Renal cortex interstitium (tissue), 15 donors: Measurements from ENCODE around the gene METTL21A. TPM values are rescaled to one million over a fixed set of nuclear protein-coding genes. Genes with fewer than 3 reads are reported as not detected.
"Not testable (repeated sequence)": the region's sequence is repeated elsewhere in the genome, so short reads cannot be mapped to it uniquely, and the experiment has no call there.

Source experiments
- DNase-seq, 11 donors: peaks; one replicate each; pipeline ENCODE4 v3.0.0-alpha.2; 2013; ENCODE audit warnings: low read depth in 9 of 11, low spot score in 4 of 11; ENCODE audit errors: extremely low read depth in 1 of 11
- long read RNA-seq, 16 experiments: transcript quantifications; one replicate each; lab custom pipeline, GENCODE V29; 2026
- polyA plus RNA-seq, 3 donors: library from polyadenylated mRNA; unstranded; fragments of 120-200 nt; gene quantifications; one replicate each; pipeline ENCODE4 v1.2.1, GENCODE V29; 2013; ENCODE audit not compliant: insufficient read length in 3 of 3

The METTL21A gene
- 10 to 100 TPM; 29.5 to 32.5 (median 30.9) TPM for polyA plus RNA-seq
- long read RNA-seq, donor 1, full-length matches to known transcripts = 11 of 11 reads
- long read RNA-seq, donor 1, partial matches to known transcripts = 0 of 11 reads
- long read RNA-seq, donor 1, other reads (novel, unspliced or antisense) = 0 of 11 reads
- long read RNA-seq, donor 2, partial matches to known transcripts = 12 of 14 reads
- long read RNA-seq, donor 2, other reads (novel, unspliced or antisense) = 0 of 14 reads
- long read RNA-seq, donor 3, full-length matches to known transcripts = 8 of 14 reads
- long read RNA-seq, donor 3, partial matches to known transcripts = 6 of 14 reads
- long read RNA-seq, donor 3, other reads (novel, unspliced or antisense) = 0 of 14 reads
- long read RNA-seq, donor 4, full-length matches to known transcripts = 10 of 10 reads
- long read RNA-seq, donor 4, partial matches to known transcripts = 0 of 10 reads
- long read RNA-seq, donor 4, other reads (novel, unspliced or antisense) = 0 of 10 reads
- long read RNA-seq, donor 5 = 0 reads
- long read RNA-seq, donor 6, full-length matches to known transcripts = 8 of 20 reads
- long read RNA-seq, donor 6, partial matches to known transcripts = 12 of 20 reads
- long read RNA-seq, donor 6, other reads (novel, unspliced or antisense) = 0 of 20 reads
- long read RNA-seq, donor 7, full-length matches to known transcripts = 11 of 11 reads
- long read RNA-seq, donor 7, partial matches to known transcripts = 0 of 11 reads
- long read RNA-seq, donor 7, other reads (novel, unspliced or antisense) = 0 of 11 reads
- long read RNA-seq, donor 8, transcript METTL21A-213 (2 exons, 1,611 nt) = major isoform, 6 of 23 reads
- long read RNA-seq, donor 8, partial matches to known transcripts = 10 of 23 reads
- long read RNA-seq, donor 8, other reads (novel, unspliced or antisense) = 0 of 23 reads
- long read RNA-seq, donor 9, full-length matches to known transcripts = 11 of 30 reads
- long read RNA-seq, donor 9, partial matches to known transcripts = 19 of 30 reads
- long read RNA-seq, donor 9, other reads (novel, unspliced or antisense) = 0 of 30 reads
- long read RNA-seq, donor 10, full-length matches to known transcripts = 8 of 66 reads
- long read RNA-seq, donor 10, partial matches to known transcripts = 58 of 66 reads
- long read RNA-seq, donor 10, other reads (novel, unspliced or antisense) = 0 of 66 reads
- long read RNA-seq, donor 11, full-length matches to known transcripts = 8 of 8 reads
- long read RNA-seq, donor 11, partial matches to known transcripts = 0 of 8 reads
- long read RNA-seq, donor 11, other reads (novel, unspliced or antisense) = 0 of 8 reads
- long read RNA-seq, donor 12, partial matches to known transcripts = 0 of 3 reads
- long read RNA-seq, donor 12, other reads (novel, unspliced or antisense) = 0 of 3 reads
- long read RNA-seq, donor 13, full-length matches to known transcripts = 26 of 32 reads
- long read RNA-seq, donor 13, partial matches to known transcripts = 6 of 32 reads
- long read RNA-seq, donor 13, other reads (novel, unspliced or antisense) = 0 of 32 reads
- long read RNA-seq, donor 14, partial matches to known transcripts = 6 of 10 reads
- long read RNA-seq, donor 14, other reads (novel, unspliced or antisense) = 0 of 10 reads
- long read RNA-seq, donor 15, full-length matches to known transcripts = 4 of 4 reads
- long read RNA-seq, donor 15, partial matches to known transcripts = 0 of 4 reads
- long read RNA-seq, donor 15, other reads (novel, unspliced or antisense) = 0 of 4 reads
- long read RNA-seq, donor 16, full-length matches to known transcripts = 27 of 35 reads
- long read RNA-seq, donor 16, partial matches to known transcripts = 8 of 35 reads
- long read RNA-seq, donor 16, other reads (novel, unspliced or antisense) = 0 of 35 reads

- peak; percentile 47 to 80 (median 72) for DNase-seq
These were observed at the start of gene METTL21A for GRCh38 chr2:207625014-207625907. METTL21A (minus strand) TSS chr2:207625394; CDS start chr2:207624375, 1,019 bp downstream.

GRCh38 chr2:207674826-207675225 lies 49.6 kb upstream of the METTL21A start:
- no peak for DNase-seq

- no peak for DNase-seq
These were observed 49.1 kb upstream of the METTL21A start for GRCh38 chr2:207674266-207674774.

GRCh38 chr2:207673431-207673830 lies 48.2 kb upstream of the METTL21A start:
- DNase-seq = no peak

GRCh38 chr2:207670887-207671286 lies 45.7 kb upstream of the METTL21A start:
- no peak for DNase-seq

GRCh38 chr2:207663870-207664545 lies 38.8 kb upstream of the METTL21A start:
- DNase-seq = no peak

- no peak for DNase-seq
These were observed 37.0 kb upstream of the METTL21A start for GRCh38 chr2:207662203-207662602.

GRCh38 chr2:207660994-207661393 lies 35.8 kb upstream of the METTL21A start:
- DNase-seq = no peak

GRCh38 chr2:207658156-207658555 lies 33.0 kb upstream of the METTL21A start:
- no peak for DNase-seq

GRCh38 chr2:207655000-207655399 lies 29.8 kb upstream of the METTL21A start:
- DNase-seq = no peak

- not testable (repeated sequence) for DNase-seq
These were observed 21.4 kb upstream of the METTL21A start for GRCh38 chr2:207646582-207646981.

GRCh38 chr2:207643892-207644291 lies 18.7 kb upstream of the METTL21A start:
- no peak for DNase-seq

- DNase-seq = no peak
These were observed 15.5 kb upstream of the METTL21A start for GRCh38 chr2:207640661-207641060.

- DNase-seq = no peak
These were observed 15.0 kb upstream of the METTL21A start for GRCh38 chr2:207640160-207640559.

GRCh38 chr2:207639288-207639687 lies 14.1 kb upstream of the METTL21A start:
- not testable (repeated sequence) for DNase-seq
